Endothelial cell of umbilical vein (primary cell): ENCODE results near the gene ZNF664. TPM values are rescaled to one million over a fixed set of nuclear protein-coding genes. Genes with fewer than 3 reads are reported as not detected.

Source experiments
- BruUV-seq: library from RNA; stranded (reverse); fragments of 400-500 nt; replicated peaks from 2 replicates; lab custom pipeline; 2021; lab: Mats Ljungman, UMichigan
- CTCF ChIA-PET: fragments of 300-600, 350-600 bp; sonication (Branson Sonifier 250); formaldehyde crosslinking; loops from one replicate; lab custom pipeline; 2021; ENCODE audit warnings: antibody characterized with exemption, inconsistent platforms; lab: Charles Lee
- POLR2A ChIA-PET: fragments of 300-600, 350-600 bp; sonication (Branson Sonifier 250); formaldehyde crosslinking; loops from one replicate; lab custom pipeline; 2021; ENCODE audit warnings: antibody characterized with exemption, inconsistent platforms; lab: Charles Lee
- DNase-seq: peaks from one replicate; pipeline ENCODE4 v3.0.0-alpha.2; 2011; ENCODE audit warnings: low read depth, low spot score
- FAIRE-seq: peaks from 2 replicates; lab custom pipeline; 2011; peaks lifted over from hg19 to GRCh38; lab: Jason Lieb, UNC
- H2AFZ ChIP-seq: 2 replicates; pipeline ENCODE4 v1.6.0; 2012; ENCODE audit warnings: low read depth, low read length, control low read depth, inconsistent platforms
- H3K27ac ChIP-seq: 2 replicates; pipeline ENCODE4 v1.5.1; 2011; ENCODE audit warnings: low read depth, mild to moderate bottlenecking, control low read depth, low read length, moderate library complexity; ENCODE audit not compliant: insufficient read depth
- H3K27me3 ChIP-seq, 2 experiments: 2 replicates each; pipeline versions ENCODE4 v1.6.0 to v1.6.1; 2011; ENCODE audit warnings: low read length in 2 of 2, mixed read lengths in 1 of 2; ENCODE audit not compliant: control insufficient read depth in 2 of 2, insufficient read depth in 2 of 2
- H3K36me3 ChIP-seq, 2 experiments: 2 replicates in 1 of 2; 3 replicates in 1 of 2; pipeline ENCODE4 v1.5.1; 2011; ENCODE audit warnings: low read length in 2 of 2, mild to moderate bottlenecking in 1 of 2, moderate library complexity in 1 of 2; ENCODE audit not compliant: control insufficient read depth in 2 of 2, insufficient read depth in 2 of 2; ENCODE audit errors: extremely low read depth in 1 of 2
- H3K4me1 ChIP-seq: 3 replicates; pipeline ENCODE4 v1.5.1; 2011; ENCODE audit warnings: mild to moderate bottlenecking, low read length; ENCODE audit not compliant: control insufficient read depth, insufficient read depth; ENCODE audit errors: extremely low read depth
- H3K4me2 ChIP-seq: 2 replicates; pipeline ENCODE4 v1.6.1; 2011; ENCODE audit warnings: low read length, control low read depth, mixed read lengths; ENCODE audit not compliant: insufficient read depth
- H3K4me3 ChIP-seq, 3 experiments: fragments of 200-600 bp in 1 of 3; sonication (generic), shearing (Covaris generic) in 1 of 3; replicated peaks in 1 of 3; 2 replicates each; pipeline ENCODE4 v1.5.1; 2011 to 2016; ENCODE audit warnings: control low read depth in 3 of 3, low read length in 3 of 3, mild to moderate bottlenecking in 2 of 3, inconsistent platforms in 1 of 3, low read depth in 1 of 3, moderate library complexity in 1 of 3; ENCODE audit not compliant: insufficient read depth in 1 of 3
- H3K79me2 ChIP-seq: 2 replicates; pipeline ENCODE4 v1.6.0; 2012; ENCODE audit warnings: low read length, inconsistent platforms; ENCODE audit not compliant: control insufficient read depth, insufficient read depth
- H3K9ac ChIP-seq: replicated peaks from 2 replicates; pipeline ENCODE3; 2011; ENCODE audit warnings: low read length, control low read depth; ENCODE audit not compliant: insufficient read depth; ENCODE audit errors: extremely low read depth
- H3K9me1 ChIP-seq: replicated peaks from 3 replicates; pipeline ENCODE4 v1.6.0; 2011; ENCODE audit warnings: mild to moderate bottlenecking, low read length; ENCODE audit not compliant: control insufficient read depth, insufficient read depth; ENCODE audit errors: extremely low read depth
- H3K9me3 ChIP-seq: replicated peaks from 2 replicates; pipeline ENCODE4 v1.5.1; 2012; ENCODE audit warnings: low read length, inconsistent platforms; ENCODE audit not compliant: control insufficient read depth, insufficient read depth
- H4K20me1 ChIP-seq: replicated peaks from 2 replicates; pipeline ENCODE3; 2011; ENCODE audit warnings: mild to moderate bottlenecking, low read length; ENCODE audit not compliant: control insufficient read depth, insufficient read depth; ENCODE audit errors: extremely low read depth
- EZH2 ChIP-seq: IDR thresholded peaks from 2 replicates; pipeline ENCODE4 v1.6.1; 2012; ENCODE audit warnings: borderline replicate concordance, low read depth, mild to moderate bottlenecking, moderate library complexity, low read length, inconsistent platforms; ENCODE audit not compliant: severe bottlenecking
- FOS ChIP-seq: IDR thresholded peaks from 2 replicates; pipeline ENCODE4 v1.6.1; 2011; ENCODE audit warnings: mild to moderate bottlenecking, low read length, moderate library complexity, borderline replicate concordance; ENCODE audit not compliant: insufficient read depth
- GATA2 ChIP-seq: IDR thresholded peaks from 2 replicates; pipeline ENCODE4 v1.7.0; 2011; ENCODE audit warnings: low read depth, mild to moderate bottlenecking, moderate library complexity, mixed read lengths, low read length; ENCODE audit not compliant: insufficient read length, insufficient read depth
- JUN ChIP-seq: IDR thresholded peaks from 2 replicates; pipeline ENCODE4 v1.6.1; 2011; ENCODE audit warnings: borderline replicate concordance, low read depth; ENCODE audit not compliant: insufficient read length, insufficient read depth
- MYC ChIP-seq: IDR thresholded peaks from one replicate; pipeline ENCODE4 v1.6.1; 2011; ENCODE audit warnings: mild to moderate bottlenecking, low read depth, low read length
- POLR2A ChIP-seq: IDR thresholded peaks from 2 replicates; pipeline ENCODE4 v1.6.1; 2012; ENCODE audit warnings: low read depth, mild to moderate bottlenecking, control low read depth, low read length
- POLR2AphosphoS5 ChIP-seq: IDR thresholded peaks from 2 replicates; pipeline ENCODE4 v1.6.1; 2012; ENCODE audit warnings: low read depth, mild to moderate bottlenecking, control low read depth, low read length, moderate library complexity; ENCODE audit not compliant: insufficient read depth
- dilution Hi-C: fragments of 300-500 bp; cut with MboI; formaldehyde crosslinking; loops from one replicate; pipeline ENCODE4 v1.15.0; 2019; ENCODE audit warnings: low sequenced_read_pairs; ENCODE audit not compliant: extremely low pct_ligation_motif_present
- intact Hi-C: fragments of 100-400 bp; cut with micrococcal nuclease; formaldehyde crosslinking; loops from one replicate; pipeline ENCODE4 v1.10.0; 2022
- polyA plus RNA-seq, 4 experiments: library from polyadenylated mRNA; depleted of rRNA in 3 of 4; stranded (reverse) in 3 of 4; unstranded in 1 of 4; fragments of >200 nt; gene quantifications; 2 replicates each; pipeline versions ENCODE4 v1.2.1 to v1.2.3, GENCODE V29; 2011 to 2012; ENCODE audit warnings: missing spikeins in 1 of 4
- total RNA-seq: library from RNA; stranded (reverse); gene quantifications from 2 replicates; pipeline ENCODE4 v1.2.3, GENCODE V29; 2021
- TF ChIP-seq, protein P1 (sequence below): IDR thresholded peaks from 2 replicates; pipeline ENCODE4 v1.6.1; 2011; ENCODE audit not compliant: insufficient read depth, insufficient read length
- TF ChIP-seq, protein P2 (sequence below), 2 donors: IDR thresholded peaks; 1 replicate in 1 of 2; 2 replicates in 1 of 2; pipeline ENCODE4 v1.5.1; 2011; ENCODE audit warnings: low read length in 2 of 2, mild to moderate bottlenecking in 2 of 2, moderate library complexity in 2 of 2, control low read depth in 1 of 2, inconsistent platforms in 1 of 2, low read depth in 1 of 2; ENCODE audit not compliant: insufficient read depth in 1 of 2; ENCODE audit errors: extremely low read depth in 1 of 2

Gene ZNF664
- total and polyA plus RNA-seq, 2 donors (not counting 3 experiments of a cell fraction or from before 2014, with no cell fraction given), result 29.8 to 71.3 TPM

DNA sequence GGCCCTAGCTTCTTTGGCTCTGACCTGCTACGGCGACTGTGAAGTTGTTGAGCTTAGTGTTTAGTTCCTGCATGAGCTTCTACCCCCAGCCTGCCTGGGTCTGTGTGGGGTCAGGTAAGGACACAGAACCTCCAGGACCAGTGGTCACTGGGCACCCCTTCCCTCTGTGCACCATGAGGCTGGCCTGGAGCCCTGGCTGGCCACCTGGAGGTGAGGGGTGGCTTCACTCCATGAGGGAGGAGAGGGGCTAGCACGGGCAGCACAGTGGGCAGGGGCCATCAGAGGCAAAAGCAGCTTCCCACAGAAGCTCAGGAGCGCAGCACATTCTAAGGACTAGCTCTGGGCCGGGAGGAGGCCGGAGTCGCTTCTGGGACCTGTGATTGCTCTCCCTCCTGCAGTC lies 37.1 kb upstream of the ZNF664 start:
- no peaks in the 10 kb centered on the region for H3K9me3 ChIP-seq
- no peaks in the 10 kb centered on the region for H3K27me3 ChIP-seq
- no peak overlapping the region for H2AFZ ChIP-seq
- TF ChIP-seq GATA2 (no peak), EZH2 (no peak), FOS (no peak), MYC (no peak), JUN (no peak), POLR2A (no peak), POLR2AphosphoS5 (no peak)
- TF ChIP-seq, protein P1, sequence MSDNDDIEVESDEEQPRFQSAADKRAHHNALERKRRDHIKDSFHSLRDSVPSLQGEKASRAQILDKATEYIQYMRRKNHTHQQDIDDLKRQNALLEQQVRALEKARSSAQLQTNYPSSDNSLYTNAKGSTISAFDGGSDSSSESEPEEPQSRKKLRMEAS, result no peak
- TF ChIP-seq, protein P2, sequence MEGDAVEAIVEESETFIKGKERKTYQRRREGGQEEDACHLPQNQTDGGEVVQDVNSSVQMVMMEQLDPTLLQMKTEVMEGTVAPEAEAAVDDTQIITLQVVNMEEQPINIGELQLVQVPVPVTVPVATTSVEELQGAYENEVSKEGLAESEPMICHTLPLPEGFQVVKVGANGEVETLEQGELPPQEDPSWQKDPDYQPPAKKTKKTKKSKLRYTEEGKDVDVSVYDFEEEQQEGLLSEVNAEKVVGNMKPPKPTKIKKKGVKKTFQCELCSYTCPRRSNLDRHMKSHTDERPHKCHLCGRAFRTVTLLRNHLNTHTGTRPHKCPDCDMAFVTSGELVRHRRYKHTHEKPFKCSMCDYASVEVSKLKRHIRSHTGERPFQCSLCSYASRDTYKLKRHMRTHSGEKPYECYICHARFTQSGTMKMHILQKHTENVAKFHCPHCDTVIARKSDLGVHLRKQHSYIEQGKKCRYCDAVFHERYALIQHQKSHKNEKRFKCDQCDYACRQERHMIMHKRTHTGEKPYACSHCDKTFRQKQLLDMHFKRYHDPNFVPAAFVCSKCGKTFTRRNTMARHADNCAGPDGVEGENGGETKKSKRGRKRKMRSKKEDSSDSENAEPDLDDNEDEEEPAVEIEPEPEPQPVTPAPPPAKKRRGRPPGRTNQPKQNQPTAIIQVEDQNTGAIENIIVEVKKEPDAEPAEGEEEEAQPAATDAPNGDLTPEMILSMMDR (IDR thresholded peaks at IDR 0.05; ENCODE audit: extremely low read depth in 1 of 2, insufficient read depth in 1 of 2, low read depth in 1 of 2, low read length in 2 of 2), result no peak
- intact Hi-C loops (no loop called here), dilution Hi-C loops (no loop called here)
- ChIA-PET CTCF (no interaction called here), POLR2A (no interaction called here)
- BruUV-seq, result no TSS peak
- FAIRE-seq (no peak), DNase-seq (no peak)
- no peak overlapping the region for H3K4me2 ChIP-seq
- no peaks in the 10 kb centered on the region for H3K4me1 ChIP-seq
- no peaks in the 10 kb centered on the region for H3K9me1 ChIP-seq
- no peak overlapping the region for H3K9ac ChIP-seq
- H3K27ac ChIP-seq, result no peak overlapping the region
- H3K4me3 ChIP-seq, result no peak overlapping the region
- peaks cover 0 to 5% of the 10 kb centered on the region in 2 experiments for H3K36me3 ChIP-seq
- no peaks in the 10 kb centered on the region for H4K20me1 ChIP-seq
- H3K79me2 ChIP-seq, result no peaks in the 10 kb centered on the region
